ENCODE measurements around the gene TRIP13. TPM values are rescaled to one million over a fixed set of nuclear protein-coding genes. Genes with fewer than 3 reads are reported as not detected.

The TRIP13 gene
- total and polyA plus RNA-seq, 2 experiments from 2014 or later = 10.4 to 12.4 TPM

DNA sequence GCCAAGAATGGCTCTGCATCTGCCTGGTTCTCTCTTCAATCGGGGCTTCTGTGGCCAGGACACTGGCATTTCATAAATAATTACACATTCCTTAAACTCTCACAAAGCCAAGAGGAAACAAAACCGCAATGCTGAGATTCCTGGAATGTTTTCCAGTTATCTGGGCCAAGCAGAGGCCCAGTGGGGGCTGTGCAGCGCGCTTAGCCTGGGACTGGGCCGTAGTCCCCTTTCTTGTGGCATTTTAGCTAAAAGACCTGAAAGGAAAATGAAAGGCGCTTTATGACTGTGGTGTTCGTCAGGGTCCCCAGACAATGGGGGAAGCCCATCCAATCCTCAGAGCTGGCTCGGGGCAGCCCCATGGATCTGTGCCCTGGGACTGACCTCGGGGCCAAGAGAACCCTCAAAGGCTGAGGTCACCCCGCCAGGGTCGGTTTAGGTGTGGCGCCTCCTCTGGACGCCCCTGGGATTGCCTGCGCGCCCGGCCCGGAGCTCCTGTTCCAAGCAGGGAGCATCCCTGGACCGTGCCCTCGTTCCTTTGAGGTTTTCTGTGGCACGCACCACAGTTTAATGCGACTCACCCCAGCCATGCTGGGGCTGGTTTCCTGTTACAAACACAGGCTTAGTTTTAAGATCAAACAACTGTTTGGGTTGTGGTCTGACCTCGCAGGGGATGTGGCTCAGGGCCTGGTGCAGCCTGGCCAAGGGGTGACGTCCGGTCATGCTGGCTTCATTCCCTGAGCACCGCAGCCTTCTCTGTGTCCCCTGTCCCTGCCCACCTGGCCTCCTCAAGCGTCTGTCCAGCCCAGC, 64.5 kb downstream of the TRIP13 start:
- peak; percentile 32 to 95 for DNase-seq (ENCODE audit: low read depth in 1 of 2, low spot score in 1 of 2)
- H3K36me3 ChIP-seq = no peaks in the 10 kb centered on the region
- H3K27me3 ChIP-seq = no peaks in the 10 kb centered on the region

GRCh38 chr5:957748-958485, 65.2 kb downstream of the TRIP13 start:
- Histone ChIP-seq H3K27ac (no peak overlapping the region), H3K9me3 (ENCODE audit: low read depth) (no peaks in the 10 kb centered on the region), H3K27me3 (no peaks in the 10 kb centered on the region), H3K4me1 (ENCODE audit: low read depth) (peaks cover 7% of the 10 kb centered on the region), H3K4me3 (no peak overlapping the region), H3K36me3 (no peaks in the 10 kb centered on the region)
- DNase-seq (ENCODE audit: low read depth in 1 of 2, low spot score in 1 of 2) = peak in 1 of 2 donors; percentile 53
- TF ChIP-seq CTCF (IDR thresholded peaks at IDR 0.05; ENCODE audit: low read depth, low read length) = no peak

More for the DNA sequence above, 64.5 kb downstream of the TRIP13 start:
- Histone ChIP-seq H3K9me3 (ENCODE audit: low read depth) (no peaks in the 10 kb centered on the region), H3K4me1 (ENCODE audit: low read depth) (peaks cover 13% of the 10 kb centered on the region), H3K4me3 (no peak overlapping the region), H3K27ac (no peak overlapping the region)
- peak; percentile 50 for TF ChIP-seq CTCF (IDR thresholded peaks at IDR 0.05; ENCODE audit: low read depth, low read length)

- peak in 1 of 2 donors; percentile 92 for DNase-seq (ENCODE audit: low read depth in 1 of 2, low spot score in 1 of 2)
- no peaks in the 10 kb centered on the region for H3K27me3 ChIP-seq
- no peaks in the 10 kb centered on the region for H3K36me3 ChIP-seq
- no peak overlapping the region for H3K27ac ChIP-seq
- no peak overlapping the region for H3K4me3 ChIP-seq
- no peaks in the 10 kb centered on the region for H3K9me3 ChIP-seq (ENCODE audit: low read depth)
- no peak for TF ChIP-seq CTCF (IDR thresholded peaks at IDR 0.05; ENCODE audit: low read depth, low read length)
- peaks cover 5% of the 10 kb centered on the region for H3K4me1 ChIP-seq (ENCODE audit: low read depth)
These were observed 66.3 kb downstream of the TRIP13 start for GRCh38 chr5:958701-959571.

- peaks cover 5% of the 10 kb centered on the region for H3K4me1 ChIP-seq (ENCODE audit: low read depth)
These were observed 67.2 kb downstream of the TRIP13 start for GRCh38 chr5:959581-960531.

More at GRCh38 chr5:959581-960531, 67.2 kb downstream of the TRIP13 start:
- Histone ChIP-seq H3K27me3 (no peaks in the 10 kb centered on the region), H3K4me3 (no peak overlapping the region), H3K27ac (no peak overlapping the region), H3K36me3 (no peaks in the 10 kb centered on the region), H3K9me3 (ENCODE audit: low read depth) (no peaks in the 10 kb centered on the region)
- TF ChIP-seq CTCF (IDR thresholded peaks at IDR 0.05; ENCODE audit: low read depth, low read length) = no peak
- no peak for DNase-seq (ENCODE audit: low read depth in 1 of 2, low spot score in 1 of 2)

Data from cardiac muscle cell (in vitro differentiated cells and primary cell).